ENCODE data around the gene EXD2. TPM values are rescaled to one million over a fixed set of nuclear protein-coding genes. Genes with fewer than 3 reads are reported as not detected.
"Not testable (repeated sequence)": the region's sequence is repeated elsewhere in the genome, so short reads cannot be mapped to it uniquely, and the experiment has no call there.

EXD2 gene
- total RNA-seq, 6 experiments from 2014 or later = 13.8 to 19.2 (median 15.2) TPM

- H3K4me1 Mint-ChIP-seq (ENCODE audit: low read depth) = peaks cover 8% of the 10 kb centered on the region; the same call in 1 of the 2 replicates
- DNase-seq = no peak
- H3K27ac Mint-ChIP-seq = no peak overlapping the region
- TF ChIP-seq CTCF (IDR thresholded peaks at IDR 0.05) = no peak
- H3K36me3 Mint-ChIP-seq (ENCODE audit: low read depth) = no peaks in the 10 kb centered on the region
- H3K27me3 Mint-ChIP-seq (ENCODE audit: insufficient read depth) = peaks cover 8% of the 10 kb centered on the region
- H3K4me3 Mint-ChIP-seq = no peak overlapping the region
- no peaks in the 10 kb centered on the region for H3K9me3 Mint-ChIP-seq
Observed at GRCh38 chr14:69269381-69269780, 78.1 kb downstream of the EXD2 start.

GRCh38 chr14:69270097-69270496, 78.8 kb downstream of the EXD2 start:
- H3K4me1 Mint-ChIP-seq (ENCODE audit: low read depth) = peaks cover 8% of the 10 kb centered on the region; the same call in 1 of the 2 replicates
- no peak for DNase-seq
- no peak for TF ChIP-seq CTCF (IDR thresholded peaks at IDR 0.05)
- H3K36me3 Mint-ChIP-seq (ENCODE audit: low read depth) = no peaks in the 10 kb centered on the region
- H3K27ac Mint-ChIP-seq = no peak overlapping the region
- H3K27me3 Mint-ChIP-seq (ENCODE audit: insufficient read depth) = peaks cover 14% of the 10 kb centered on the region
- H3K4me3 Mint-ChIP-seq = no peak overlapping the region
- H3K9me3 Mint-ChIP-seq = no peaks in the 10 kb centered on the region

- no peaks in the 10 kb centered on the region for H3K9me3 Mint-ChIP-seq
- no peak for DNase-seq
- H3K27me3 Mint-ChIP-seq (ENCODE audit: insufficient read depth) = peaks cover 14% of the 10 kb centered on the region
- no peak for TF ChIP-seq CTCF (IDR thresholded peaks at IDR 0.05)
- peaks cover 8% of the 10 kb centered on the region; the same call in 1 of the 2 replicates for H3K4me1 Mint-ChIP-seq (ENCODE audit: low read depth)
- no peaks in the 10 kb centered on the region for H3K36me3 Mint-ChIP-seq (ENCODE audit: low read depth)
- no peak overlapping the region for H3K27ac Mint-ChIP-seq
- no peak overlapping the region for H3K4me3 Mint-ChIP-seq
Observed at GRCh38 chr14:69270795-69271708, 79.8 kb downstream of the EXD2 start.

- no peaks in the 10 kb centered on the region for H3K36me3 Mint-ChIP-seq (ENCODE audit: low read depth)
- no peaks in the 10 kb centered on the region for H3K9me3 Mint-ChIP-seq
- H3K4me1 Mint-ChIP-seq (ENCODE audit: low read depth) = peaks cover 8% of the 10 kb centered on the region; the same call in 1 of the 2 replicates
- no peak overlapping the region for H3K27ac Mint-ChIP-seq
- peaks cover 23% of the 10 kb centered on the region for H3K27me3 Mint-ChIP-seq (ENCODE audit: insufficient read depth)
- no peak overlapping the region for H3K4me3 Mint-ChIP-seq
- TF ChIP-seq CTCF (IDR thresholded peaks at IDR 0.05) = no peak
- DNase-seq = no peak
Observed at GRCh38 chr14:69274321-69274720, 83.0 kb downstream of the EXD2 start.

GRCh38 chr14:69275331-69275730, 84.0 kb downstream of the EXD2 start:
- Mint-ChIP-seq H3K4me3 (no peak overlapping the region), H3K27ac (no peak overlapping the region), H3K9me3 (no peaks in the 10 kb centered on the region), H3K27me3 (ENCODE audit: insufficient read depth) (peaks cover 26% of the 10 kb centered on the region), H3K4me1 (ENCODE audit: low read depth) (peaks cover 8% of the 10 kb centered on the region; the same call in 1 of the 2 replicates), H3K36me3 (ENCODE audit: low read depth) (no peaks in the 10 kb centered on the region)
- no peak for TF ChIP-seq CTCF (IDR thresholded peaks at IDR 0.05)
- no peak for DNase-seq

- not testable (repeated sequence) for H3K27ac Mint-ChIP-seq; H3K9me3 Mint-ChIP-seq; H3K4me3 Mint-ChIP-seq; H3K36me3 Mint-ChIP-seq (ENCODE audit: low read depth); DNase-seq; H3K4me1 Mint-ChIP-seq (ENCODE audit: low read depth)
- H3K27me3 Mint-ChIP-seq (ENCODE audit: insufficient read depth) = peaks cover 25% of the 10 kb centered on the region
Observed at GRCh38 chr14:69277356-69277755, 86.1 kb downstream of the EXD2 start.

All from HFFc6 (cell line).